GM12874 (cell line): ENCODE measurements around the gene TRIM7.

Experiments used
- TF ChIP-seq, protein P1 (sequence below): IDR thresholded peaks from 2 replicates; pipeline ENCODE4 v1.5.1; 2011; ENCODE audit warnings: low read depth, mild to moderate bottlenecking, control low read depth, low read length, moderate library complexity; ENCODE audit not compliant: insufficient read depth

The TRIM7 gene

DNA sequence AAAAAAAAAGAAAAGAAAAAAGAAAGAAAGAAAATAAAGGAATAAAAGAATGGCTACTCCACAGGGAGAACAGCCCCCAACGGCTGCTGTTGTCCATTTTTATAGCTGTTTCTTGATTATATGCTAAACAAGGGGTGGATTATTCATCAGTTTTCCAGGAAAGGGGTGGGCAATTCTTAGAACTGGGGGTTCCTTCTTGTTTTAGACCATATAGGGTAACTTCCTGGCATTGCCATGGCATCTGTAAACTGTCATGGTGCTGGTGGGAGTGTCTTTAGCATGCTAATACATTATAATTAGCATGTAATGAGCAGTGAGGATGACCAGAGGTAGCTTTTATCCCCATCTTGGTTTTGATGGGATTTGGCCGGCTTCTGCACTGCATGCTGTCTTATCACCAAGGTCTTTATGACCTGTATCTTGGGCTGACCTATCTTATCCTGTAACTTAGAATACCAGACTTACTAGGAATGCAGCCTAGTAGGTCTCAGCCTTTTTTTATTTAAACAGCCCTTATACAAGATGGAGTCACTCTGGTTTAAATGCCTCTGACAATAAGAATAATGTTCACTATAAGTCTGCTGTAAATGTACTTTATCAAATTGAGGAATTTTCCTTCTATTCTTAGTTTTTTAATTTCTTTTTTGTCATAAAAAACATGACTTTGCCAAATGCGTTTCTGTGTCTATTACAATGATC lies 28.6 kb downstream of the TRIM7 start:
- TF ChIP-seq, protein P1, sequence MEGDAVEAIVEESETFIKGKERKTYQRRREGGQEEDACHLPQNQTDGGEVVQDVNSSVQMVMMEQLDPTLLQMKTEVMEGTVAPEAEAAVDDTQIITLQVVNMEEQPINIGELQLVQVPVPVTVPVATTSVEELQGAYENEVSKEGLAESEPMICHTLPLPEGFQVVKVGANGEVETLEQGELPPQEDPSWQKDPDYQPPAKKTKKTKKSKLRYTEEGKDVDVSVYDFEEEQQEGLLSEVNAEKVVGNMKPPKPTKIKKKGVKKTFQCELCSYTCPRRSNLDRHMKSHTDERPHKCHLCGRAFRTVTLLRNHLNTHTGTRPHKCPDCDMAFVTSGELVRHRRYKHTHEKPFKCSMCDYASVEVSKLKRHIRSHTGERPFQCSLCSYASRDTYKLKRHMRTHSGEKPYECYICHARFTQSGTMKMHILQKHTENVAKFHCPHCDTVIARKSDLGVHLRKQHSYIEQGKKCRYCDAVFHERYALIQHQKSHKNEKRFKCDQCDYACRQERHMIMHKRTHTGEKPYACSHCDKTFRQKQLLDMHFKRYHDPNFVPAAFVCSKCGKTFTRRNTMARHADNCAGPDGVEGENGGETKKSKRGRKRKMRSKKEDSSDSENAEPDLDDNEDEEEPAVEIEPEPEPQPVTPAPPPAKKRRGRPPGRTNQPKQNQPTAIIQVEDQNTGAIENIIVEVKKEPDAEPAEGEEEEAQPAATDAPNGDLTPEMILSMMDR: no peak

DNA sequence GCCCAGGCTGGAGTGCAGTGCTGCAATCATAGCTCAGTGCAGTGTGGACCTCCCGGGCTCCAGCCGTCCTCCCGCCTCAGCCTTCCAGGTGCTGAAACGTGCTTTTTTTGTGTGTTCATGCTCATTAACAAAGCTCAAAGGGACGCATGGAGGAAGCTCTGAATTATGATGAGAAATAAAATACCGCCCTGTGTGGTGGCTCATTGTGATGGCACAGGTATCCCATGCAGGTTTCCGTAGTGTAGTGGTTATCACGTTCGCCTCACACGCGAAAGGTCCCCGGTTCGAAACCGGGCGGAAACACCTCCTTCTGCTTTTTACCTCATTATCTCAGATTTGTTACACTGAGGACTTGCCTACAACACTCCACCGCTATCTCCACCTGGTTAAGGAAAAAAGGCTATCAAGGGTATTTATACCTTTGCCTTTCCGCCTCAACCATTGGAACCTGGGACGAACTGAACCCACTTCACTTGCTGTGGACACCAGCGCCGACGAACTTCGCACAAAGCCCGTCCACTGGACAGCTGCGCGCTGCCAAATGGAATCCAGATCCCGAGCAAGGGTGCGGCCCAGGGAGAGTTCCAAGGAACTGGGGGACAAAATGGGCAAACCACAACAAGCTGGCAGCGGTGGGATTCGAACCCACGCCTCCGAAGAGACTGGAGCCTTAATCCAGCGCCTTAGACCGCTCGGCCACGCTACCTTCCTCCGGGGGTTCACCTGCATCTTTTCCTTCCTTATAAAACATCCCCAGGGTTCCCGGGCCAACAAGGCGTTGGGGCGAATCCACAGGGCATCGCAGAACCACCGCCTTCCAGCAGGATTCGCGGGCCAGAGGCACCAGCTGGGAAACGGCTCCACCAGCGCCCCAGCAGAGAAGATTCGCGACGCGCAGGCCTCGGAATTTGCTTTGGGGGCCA lies 31.3 kb downstream of the TRIM7 start:
- TF ChIP-seq, protein P1: no peak

DNA sequence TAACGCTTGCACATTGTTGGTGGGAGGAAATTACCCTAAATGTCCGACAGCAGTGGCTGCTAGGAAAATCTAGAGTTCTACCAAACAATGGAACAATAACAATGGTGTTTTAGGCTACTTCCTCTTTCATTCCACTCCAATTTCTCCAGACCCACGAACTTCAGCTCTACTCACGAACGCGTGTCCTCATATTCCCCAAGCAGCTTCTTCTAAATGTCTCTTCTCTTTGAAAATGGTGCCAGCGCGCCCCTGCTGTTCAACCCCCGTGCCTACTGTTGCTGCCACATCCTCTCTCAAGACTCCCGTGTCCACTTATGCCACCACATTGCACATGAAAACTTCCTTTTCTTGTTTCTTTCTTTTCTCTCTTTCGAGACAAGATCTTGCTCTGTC lies 32.0 kb downstream of the TRIM7 start:
- TF ChIP-seq, protein P1: peak; percentile 23; the same call in 1 of the 2 replicates

DNA sequence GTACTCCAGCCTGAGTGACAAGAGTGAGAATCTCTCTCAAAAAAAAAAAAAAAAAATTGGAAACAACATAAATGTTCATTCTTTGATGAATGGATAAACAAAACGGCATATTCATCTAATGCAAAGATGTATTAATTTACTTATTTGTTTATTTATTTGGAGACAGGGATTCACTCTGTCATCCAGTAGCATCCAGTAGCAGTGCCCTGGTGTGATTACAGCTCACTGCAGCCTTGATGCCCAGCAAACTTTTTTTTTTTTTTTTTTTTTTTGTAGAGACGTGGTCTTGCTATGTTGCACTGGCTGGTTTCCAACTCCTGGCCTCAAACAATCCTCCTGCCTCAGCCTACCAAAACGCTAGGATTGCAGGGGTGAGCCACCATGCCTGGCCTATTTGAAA lies 33.2 kb downstream of the TRIM7 start:
- TF ChIP-seq, protein P1: no peak

DNA sequence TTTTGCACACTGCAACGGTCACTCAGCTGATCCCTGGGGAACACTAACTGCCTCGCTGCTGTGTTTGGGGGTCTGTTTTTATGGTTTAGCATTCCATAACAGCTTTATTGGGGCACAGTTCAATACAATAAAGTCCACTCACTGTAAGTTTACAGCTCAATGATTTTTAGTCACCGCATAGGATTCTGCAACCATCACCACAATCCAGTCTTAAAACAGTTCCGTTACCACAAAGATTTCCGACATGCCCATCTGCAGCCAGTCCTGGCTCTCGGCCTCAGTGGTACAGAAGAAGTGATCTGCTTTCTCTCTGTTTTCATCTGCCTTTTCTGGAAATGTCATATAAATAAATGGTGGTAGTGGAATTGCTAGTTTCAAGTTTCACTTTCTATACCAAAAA lies 34.0 kb downstream of the TRIM7 start:
- TF ChIP-seq, protein P1: no peak

DNA sequence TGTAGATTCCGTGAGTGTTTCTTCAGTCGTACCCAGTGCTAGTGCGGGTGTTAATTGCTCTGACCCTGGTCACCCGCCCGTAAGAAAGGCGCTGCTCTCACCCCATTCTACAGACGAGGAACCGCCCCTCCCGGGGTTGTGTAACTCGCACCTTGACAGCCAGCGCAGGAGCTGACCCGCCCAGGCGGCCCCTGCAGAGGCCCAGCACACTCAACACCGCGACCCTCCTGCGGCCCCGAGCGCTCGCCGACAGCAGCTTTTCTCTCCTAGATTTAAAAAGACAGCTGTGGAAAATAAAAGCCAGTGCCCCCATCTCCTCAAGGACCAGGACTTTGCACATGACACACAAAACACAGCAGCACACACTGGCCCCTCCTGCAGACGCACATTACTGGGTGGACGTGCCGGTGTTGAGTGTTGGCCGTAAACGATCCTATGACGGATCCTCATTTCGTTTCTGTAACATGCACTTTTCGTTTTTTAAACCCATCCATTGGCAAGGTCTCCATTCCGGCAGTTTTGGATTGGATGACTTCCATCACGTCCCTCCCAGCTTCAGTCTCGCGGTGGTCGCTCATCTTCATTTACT lies 34.7 kb downstream of the TRIM7 start:
- TF ChIP-seq, protein P1: no peak

DNA sequence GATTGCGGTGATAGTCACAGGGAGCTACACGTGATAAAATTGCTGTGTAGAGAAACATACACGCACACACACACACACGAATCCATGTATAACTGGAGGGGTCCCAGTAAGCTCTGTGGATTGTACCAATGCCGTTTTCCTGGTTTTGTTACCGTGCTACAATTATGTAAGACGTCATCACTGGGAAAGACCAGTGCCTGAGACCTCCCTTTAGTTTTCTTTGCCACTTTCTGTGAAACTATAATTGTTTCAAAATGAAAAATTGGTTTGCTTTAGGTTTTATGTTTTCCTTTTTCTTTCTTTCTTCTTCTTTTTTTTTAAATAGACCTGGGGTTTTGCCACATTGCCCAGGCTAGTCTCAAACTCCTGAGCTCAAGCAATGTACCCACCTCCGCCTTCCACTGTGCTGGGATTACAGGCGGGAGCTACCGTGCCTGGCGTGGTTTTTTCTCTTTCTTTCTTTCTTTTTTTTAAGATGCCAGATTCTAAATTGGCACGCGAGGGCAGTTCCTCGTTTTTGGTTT lies 36.3 kb downstream of the TRIM7 start:
- TF ChIP-seq, protein P1: no peak
